Measurements from ENCODE around the gene KRT5.
"Not testable (repeated sequence)": the region's sequence is repeated elsewhere in the genome, so short reads cannot be mapped to it uniquely, and the experiment has no call there.

The KRT5 gene

DNA sequence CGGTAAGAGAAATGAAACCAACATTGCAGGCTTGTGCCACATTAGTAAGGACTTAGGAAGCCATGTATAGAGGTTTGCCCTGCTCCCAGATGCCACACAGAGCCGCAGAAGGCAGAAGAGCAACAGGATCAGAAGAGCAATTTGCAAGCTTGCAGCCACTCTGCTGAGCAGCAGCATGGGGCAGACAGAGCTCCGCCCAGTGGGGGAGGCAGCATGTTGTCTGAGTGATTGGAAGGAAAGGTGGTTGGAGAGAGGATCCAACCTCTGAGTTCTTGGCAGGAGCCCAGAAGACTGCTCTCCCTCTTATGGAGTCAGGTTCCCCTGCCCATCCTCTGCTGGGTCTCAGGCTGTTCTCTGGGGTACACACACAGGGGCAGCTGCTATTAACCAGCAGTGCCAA is 24.8 kb downstream of the KRT5 start:
- no peak for DNase-seq (ENCODE audit: low read depth in 1 of 2, low spot score in 1 of 2)

GRCh38 chr12:52494518-52494917 is 25.7 kb downstream of the KRT5 start:
- no peak for DNase-seq (ENCODE audit: low read depth in 1 of 2, low spot score in 1 of 2)

- no peak for DNase-seq (ENCODE audit: low read depth in 1 of 2, low spot score in 1 of 2)
Observed at GRCh38 chr12:52494100-52494499, 26.1 kb downstream of the KRT5 start.

- DNase-seq (ENCODE audit: low read depth in 1 of 2, low spot score in 1 of 2) = no peak
Observed at GRCh38 chr12:52493172-52493571, 27.0 kb downstream of the KRT5 start, which contains the start of gene KRT6A. KRT6A (minus strand) TSS chr12:52493257; CDS start chr12:52493188, 69 bp downstream.

- not testable (repeated sequence) for DNase-seq (ENCODE audit: low read depth in 1 of 2, low spot score in 1 of 2)
Observed at GRCh38 chr12:52492405-52492804, 27.8 kb downstream of the KRT5 start.

DNA sequence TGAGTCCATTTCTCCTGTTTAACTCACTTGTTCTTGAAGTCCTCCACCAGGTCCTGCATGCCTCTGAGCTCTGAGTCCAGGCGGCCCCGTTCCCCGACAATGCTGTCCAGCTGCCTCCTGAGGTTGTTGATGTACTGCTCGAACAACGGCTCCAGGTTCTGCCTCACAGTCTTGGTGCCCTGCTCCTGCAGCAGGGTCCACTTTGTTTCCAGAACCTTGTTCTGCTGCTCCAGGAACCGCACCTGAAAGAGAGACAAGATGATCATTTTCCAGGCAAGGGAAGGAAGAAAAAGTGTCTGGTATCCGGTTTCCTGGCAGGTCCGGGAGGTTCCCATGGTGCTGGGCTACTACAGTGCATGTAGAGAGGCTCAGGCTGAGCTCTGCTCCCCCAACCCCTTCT is 28.7 kb downstream of the KRT5 start:
- DNase-seq (ENCODE audit: low read depth in 1 of 2, low spot score in 1 of 2) = not testable (repeated sequence)

DNA sequence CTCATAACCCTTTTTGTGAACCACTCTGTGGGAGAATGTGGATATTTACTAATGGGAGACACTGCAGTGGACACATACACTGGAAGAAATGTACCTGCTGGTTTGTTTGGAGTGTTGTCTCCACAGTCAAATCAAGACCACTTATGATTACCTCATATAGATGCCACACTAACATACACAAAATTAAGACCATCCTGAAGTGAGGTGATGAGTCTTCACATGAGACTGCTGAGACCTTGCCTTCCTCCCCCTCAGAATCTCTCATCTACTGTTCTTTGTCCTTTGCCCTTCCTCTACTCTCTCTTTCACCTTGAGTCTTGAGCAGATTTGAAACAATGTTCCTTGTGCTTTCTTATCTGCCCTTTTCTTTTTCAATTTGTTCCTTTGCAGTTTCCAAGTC is 31.5 kb downstream of the KRT5 start:
- no peak for DNase-seq (ENCODE audit: low read depth in 1 of 2, low spot score in 1 of 2)

DNA sequence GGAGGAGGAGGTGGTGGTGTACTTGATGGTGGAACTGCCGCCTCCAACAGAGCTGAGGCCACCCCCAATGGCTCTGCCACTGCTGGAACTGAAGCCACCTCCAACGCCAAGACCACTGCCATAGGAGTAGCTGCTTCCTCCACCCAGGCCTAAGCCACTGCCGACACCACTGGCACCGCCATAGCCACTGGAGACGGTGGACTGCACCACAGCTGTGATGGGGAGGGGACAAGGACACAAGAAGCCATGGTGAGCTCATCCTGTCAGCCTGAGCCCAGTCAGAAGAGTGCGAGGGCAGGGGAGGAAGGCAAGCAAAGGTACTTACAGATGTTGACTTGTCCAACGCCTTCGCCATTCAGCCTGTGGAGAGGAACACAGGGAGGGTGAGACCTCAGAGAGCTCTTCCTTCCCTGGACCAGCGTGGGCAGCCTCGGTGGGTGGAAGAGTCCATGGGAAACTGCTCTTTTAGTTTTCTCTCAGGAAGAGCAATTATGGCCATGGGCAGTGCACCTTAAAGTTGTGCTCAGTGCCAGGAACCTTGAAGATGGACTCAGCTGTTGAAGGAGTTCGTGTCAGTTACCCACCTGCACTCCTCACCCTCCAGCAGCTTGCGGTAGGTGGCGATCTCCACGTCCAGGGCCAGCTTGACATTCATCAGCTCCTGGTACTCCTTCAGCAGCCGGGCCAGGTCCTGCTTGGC is 32.3 kb downstream of the KRT5 start:
- DNase-seq (ENCODE audit: low read depth in 1 of 2, low spot score in 1 of 2) = not testable (repeated sequence)

GRCh38 chr12:52487211-52487610 is 33.0 kb downstream of the KRT5 start:
- DNase-seq (ENCODE audit: low read depth in 1 of 2, low spot score in 1 of 2) = no peak

DNA sequence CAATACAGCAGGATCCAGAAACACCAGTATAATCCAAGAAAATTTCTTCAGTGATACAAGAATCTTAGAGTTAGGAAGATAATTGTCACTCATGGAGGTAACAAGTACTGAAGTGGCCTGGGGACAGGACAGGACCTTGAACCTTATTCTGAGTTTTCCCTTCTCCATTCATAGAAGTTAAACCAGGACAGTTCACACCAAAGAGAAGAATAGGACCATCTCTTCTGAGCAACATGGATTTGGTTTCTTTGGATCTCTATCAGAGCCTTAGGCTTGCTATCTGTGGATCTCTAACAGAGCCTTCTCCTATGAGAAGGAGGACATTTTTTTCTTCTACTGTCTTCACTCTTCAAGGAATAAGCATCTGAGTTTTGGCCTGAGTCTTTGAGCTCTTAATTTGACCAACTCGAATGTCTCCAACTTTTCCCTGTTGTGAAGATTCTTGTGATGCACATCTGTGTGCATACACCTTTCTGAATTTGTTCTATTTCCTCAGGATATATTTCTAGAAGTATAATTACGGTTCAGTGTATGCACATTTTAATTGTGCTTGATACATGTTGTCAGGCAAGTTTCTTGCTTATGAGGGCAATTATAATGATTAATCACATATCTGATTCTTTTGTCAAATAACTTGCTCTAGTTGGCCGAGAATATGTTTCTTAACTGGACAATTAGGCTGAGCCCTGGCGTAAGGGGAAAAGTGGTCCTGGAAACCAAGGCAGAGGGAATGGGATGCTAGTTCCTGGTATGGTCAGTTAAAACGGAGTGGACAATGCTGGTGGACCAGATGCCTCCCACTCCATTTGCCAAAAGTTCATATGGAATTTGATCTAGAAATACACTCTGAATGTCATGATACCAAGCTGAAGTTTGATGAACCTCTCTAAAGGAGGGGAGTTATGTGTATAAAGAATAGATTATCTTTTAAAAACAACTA is 33.8 kb downstream of the KRT5 start:
- no peak for DNase-seq (ENCODE audit: low read depth in 1 of 2, low spot score in 1 of 2)

DNA sequence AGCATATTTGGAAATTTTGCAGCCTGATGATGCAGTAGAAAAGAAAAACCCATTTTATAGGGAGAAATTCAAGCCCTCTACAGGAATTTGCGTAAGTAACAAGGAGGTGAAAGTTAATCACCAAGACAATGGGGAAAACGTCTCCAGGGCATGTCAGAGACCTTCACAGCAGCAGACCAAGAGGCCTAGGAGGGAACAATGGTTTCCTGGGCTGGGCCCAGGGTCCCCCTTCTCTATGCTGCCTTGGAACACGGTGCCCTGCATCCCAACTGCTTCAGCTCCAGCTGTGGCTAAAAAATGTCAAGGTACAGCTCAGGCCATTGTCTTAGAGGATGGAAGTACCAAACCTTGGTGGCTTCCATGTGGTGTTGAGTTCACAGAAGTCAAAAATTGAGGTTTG is 40.1 kb downstream of the KRT5 start:
- no peak for DNase-seq (ENCODE audit: low read depth in 1 of 2, low spot score in 1 of 2)

GRCh38 chr12:52477651-52478050 is 42.5 kb downstream of the KRT5 start:
- DNase-seq (ENCODE audit: low read depth in 1 of 2, low spot score in 1 of 2) = no peak

- DNase-seq (ENCODE audit: low read depth in 1 of 2, low spot score in 1 of 2) = no peak
Observed at GRCh38 chr12:52474212-52474611, 46.0 kb downstream of the KRT5 start.

DNA sequence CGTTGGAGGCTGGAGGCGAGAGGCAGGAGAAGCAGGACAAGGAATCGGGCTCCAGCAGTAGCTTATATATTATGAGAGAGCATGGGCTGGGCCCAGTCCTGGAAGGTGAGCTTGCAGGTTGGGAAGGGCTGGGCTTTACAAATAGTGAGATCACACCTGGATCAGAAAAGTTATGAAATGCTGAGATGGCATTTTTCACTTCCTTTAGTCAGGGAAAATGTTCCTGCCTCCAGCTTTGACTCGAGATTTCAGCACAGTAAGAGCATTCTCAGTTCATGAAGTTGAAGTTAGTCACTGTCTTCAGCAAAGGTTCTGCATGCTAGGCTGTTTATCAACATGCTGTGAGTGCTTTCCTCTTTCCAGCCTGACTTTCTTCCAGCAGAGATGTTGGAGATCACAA is 46.4 kb downstream of the KRT5 start, which contains the start of gene KRT6C:
KRT6C (minus strand) TSS at position 38 of the 400 bp plus-strand sequence. CDS start 68 bp downstream, outside the sequence.
- no peak for DNase-seq (ENCODE audit: low read depth in 1 of 2, low spot score in 1 of 2)

DNA sequence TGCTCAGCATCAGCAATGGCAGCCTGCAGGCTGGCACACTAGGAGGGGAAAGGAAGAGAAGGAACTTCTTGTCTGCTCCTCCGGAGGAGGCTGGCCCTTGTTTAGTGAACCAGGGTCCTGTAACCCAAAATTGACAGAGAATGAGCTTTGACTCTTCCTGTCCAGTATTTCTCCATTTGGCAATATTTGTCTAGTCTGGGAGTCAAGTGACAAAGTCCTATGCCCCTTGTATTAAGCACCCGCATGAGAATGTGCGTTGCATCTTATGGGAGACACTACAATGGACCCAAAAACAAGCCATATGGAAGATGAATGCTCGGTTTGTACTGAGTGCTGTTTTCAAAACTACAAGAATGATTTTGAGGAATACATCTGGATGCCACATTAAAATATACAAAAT is 50.3 kb downstream of the KRT5 start:
- DNase-seq (ENCODE audit: low read depth in 1 of 2, low spot score in 1 of 2) = no peak

- no peak for DNase-seq (ENCODE audit: low read depth in 1 of 2, low spot score in 1 of 2)
Observed at GRCh38 chr12:52464897-52465296, 55.3 kb downstream of the KRT5 start.
